H1 (cell line): ENCODE data around the gene SLC12A4. TPM values are rescaled to one million over a fixed set of nuclear protein-coding genes. Genes with fewer than 3 reads are reported as not detected.

Experiments used
- CTCF ChIA-PET: fragments of 300-600 bp; sonication (Branson Sonifier 250); formaldehyde crosslinking; loops from one replicate; lab custom pipeline; 2021; ENCODE audit not compliant: partially characterized antibody; lab: Charles Lee
- POLR2A ChIA-PET: fragments of 300-600 bp; sonication (Branson Sonifier 250); formaldehyde crosslinking; loops from one replicate; lab custom pipeline; 2021; ENCODE audit warnings: inconsistent platforms; ENCODE audit not compliant: partially characterized antibody; lab: Charles Lee
- DNase-seq, 2 experiments: peaks; one replicate each; pipeline versions ENCODE4 v3.0.0 to v3.0.0-alpha.2; 2010 to 2022; ENCODE audit warnings: low spot score in 2 of 2, low read depth in 1 of 2, mixed read lengths in 1 of 2
- FAIRE-seq: peaks from 2 replicates; lab custom pipeline; 2011; peaks lifted over from hg19 to GRCh38; lab: Jason Lieb, UNC
- H2AFZ ChIP-seq: 2 replicates; pipeline ENCODE4 v1.8.1; 2012; ENCODE audit warnings: low read length, inconsistent platforms
- H2AK5ac ChIP-seq: 2 replicates; pipeline ENCODE4 v1.6.1; 2013; ENCODE audit warnings: low read depth, low read length
- H2BK120ac ChIP-seq: replicated peaks from 2 replicates; pipeline ENCODE3; 2013; ENCODE audit warnings: low read depth, low read length, inconsistent platforms
- H2BK12ac ChIP-seq: 2 replicates; pipeline ENCODE4 v1.6.1; 2013; ENCODE audit warnings: low read depth, low read length
- H2BK15ac ChIP-seq: 2 replicates; pipeline ENCODE4 v1.6.1; 2013; ENCODE audit warnings: low read length
- H2BK20ac ChIP-seq: 2 replicates; pipeline ENCODE4 v1.6.1; 2013; ENCODE audit warnings: low read length
- H2BK5ac ChIP-seq: 2 replicates; pipeline ENCODE4 v1.6.1; 2013; ENCODE audit warnings: low read depth, low read length
- H3K14ac ChIP-seq: 2 replicates; pipeline ENCODE4 v1.6.1; 2013; ENCODE audit warnings: inconsistent platforms; ENCODE audit not compliant: insufficient read length
- H3K18ac ChIP-seq: 2 replicates; pipeline ENCODE4 v1.6.1; 2013; ENCODE audit warnings: low read length; ENCODE audit errors: extremely low read depth
- H3K23ac ChIP-seq: 2 replicates; pipeline ENCODE4 v1.6.1; 2013; ENCODE audit warnings: inconsistent platforms; ENCODE audit not compliant: insufficient read length
- H3K23me2 ChIP-seq: 2 replicates; pipeline ENCODE4 v1.6.1; 2013; ENCODE audit warnings: low read depth, low read length
- H3K27ac ChIP-seq: 2 replicates; pipeline ENCODE4 v1.6.1; 2011; ENCODE audit warnings: low read depth, low read length, inconsistent platforms
- H3K27me3 ChIP-seq, 4 experiments: replicated peaks in 1 of 4; 1 replicate in 1 of 4; 2 replicates in 3 of 4; pipeline versions ENCODE4 v1.6.1 to v1.8.1; 2011 to 2013; ENCODE audit warnings: low read length in 3 of 4, mild to moderate bottlenecking in 3 of 4, inconsistent platforms in 2 of 4, mixed read lengths in 2 of 4, moderate library complexity in 1 of 4; ENCODE audit not compliant: control insufficient read depth in 3 of 4, insufficient read depth in 3 of 4; ENCODE audit errors: extremely low read depth in 1 of 4
- H3K36me3 ChIP-seq, 4 experiments: 2 replicates each; pipeline versions ENCODE4 v1.6.1 to v1.8.1; 2011 to 2013; ENCODE audit warnings: mild to moderate bottlenecking in 4 of 4, low read length in 3 of 4, moderate library complexity in 2 of 4, control low read depth in 1 of 4, inconsistent platforms in 1 of 4; ENCODE audit not compliant: insufficient read depth in 4 of 4, control insufficient read depth in 2 of 4
- H3K4ac ChIP-seq: replicated peaks from 2 replicates; pipeline ENCODE3; 2013; ENCODE audit warnings: low read length, low read depth, mixed read lengths, inconsistent platforms; ENCODE audit not compliant: insufficient read length
- H3K4me1 ChIP-seq, 4 experiments: replicated peaks in 1 of 4; 1 replicate in 1 of 4; 2 replicates in 3 of 4; pipeline versions ENCODE4 v1.6.1 to v1.8.1; 2011 to 2013; ENCODE audit warnings: low read length in 3 of 4, inconsistent platforms in 2 of 4, mixed read lengths in 1 of 4; ENCODE audit not compliant: insufficient read depth in 4 of 4, control insufficient read depth in 3 of 4
- H3K4me2 ChIP-seq, 2 experiments: 2 replicates each; pipeline versions ENCODE4 v1.6.1 to v1.8.1; 2011 to 2013; ENCODE audit warnings: low read depth in 2 of 2, low read length in 2 of 2, control low read depth in 1 of 2, inconsistent platforms in 1 of 2, mild to moderate bottlenecking in 1 of 2; ENCODE audit not compliant: insufficient read depth in 1 of 2
- H3K4me3 ChIP-seq, 4 experiments: fragments of 200-600, 300-600 bp in 1 of 4; sonication (generic), shearing (Covaris generic), sonication (Bioruptor Twin) in 1 of 4; 2 replicates each; pipeline versions ENCODE4 v1.5.1 to v1.8.1; 2011 to 2016; ENCODE audit warnings: low read length in 4 of 4, low read depth in 3 of 4, control low read depth in 2 of 4, inconsistent platforms in 2 of 4, mild to moderate bottlenecking in 2 of 4, mixed read lengths in 1 of 4, moderate library complexity in 1 of 4; ENCODE audit not compliant: insufficient read depth in 2 of 4; ENCODE audit errors: extremely low read depth in 1 of 4
- H3K56ac ChIP-seq: replicated peaks from 2 replicates; pipeline ENCODE3; 2013; ENCODE audit warnings: low read depth, mild to moderate bottlenecking, mixed read lengths, low read length, inconsistent platforms; ENCODE audit not compliant: insufficient read length
- H3K79me1 ChIP-seq: 2 replicates; pipeline ENCODE4 v1.6.1; 2013; ENCODE audit warnings: low read depth, low read length, control low read depth
- H3K79me2 ChIP-seq, 2 experiments: 2 replicates each; pipeline versions ENCODE4 v1.6.1 to v1.8.1; 2012 to 2013; ENCODE audit warnings: low read length in 2 of 2, mild to moderate bottlenecking in 2 of 2, inconsistent platforms in 1 of 2; ENCODE audit not compliant: insufficient read depth in 2 of 2, control insufficient read depth in 1 of 2
- H3K9ac ChIP-seq, 4 experiments: replicated peaks in 1 of 4; 1 replicate in 1 of 4; 2 replicates in 3 of 4; pipeline versions ENCODE4 v1.6.1 to v1.8.1; 2011 to 2013; ENCODE audit warnings: low read depth in 3 of 4, low read length in 3 of 4, control low read depth in 2 of 4, mild to moderate bottlenecking in 2 of 4, moderate library complexity in 2 of 4, inconsistent platforms in 1 of 4; ENCODE audit errors: extremely low read depth in 1 of 4
- H3K9me3 ChIP-seq, 2 experiments: 2 replicates each; pipeline versions ENCODE4 v1.6.1 to v1.8.1; 2012 to 2013; ENCODE audit warnings: mild to moderate bottlenecking in 2 of 2, moderate library complexity in 2 of 2, control low read depth in 1 of 2, inconsistent platforms in 1 of 2, low read depth in 1 of 2, low read length in 1 of 2, mixed read lengths in 1 of 2; ENCODE audit not compliant: insufficient read depth in 2 of 2
- H4K20me1 ChIP-seq, 2 experiments: replicated peaks in 1 of 2; 2 replicates each; pipeline versions ENCODE3 to v1.8.1; 2011 to 2013; ENCODE audit warnings: inconsistent platforms in 2 of 2, low read length in 2 of 2, mild to moderate bottlenecking in 1 of 2; ENCODE audit not compliant: insufficient read depth in 2 of 2, control insufficient read depth in 1 of 2
- H4K5ac ChIP-seq: 2 replicates; pipeline ENCODE4 v1.6.1; 2013; ENCODE audit warnings: low read length, low read depth, mixed read lengths, inconsistent platforms; ENCODE audit not compliant: insufficient read length
- H4K8ac ChIP-seq: 2 replicates; pipeline ENCODE4 v1.8.0; 2013; ENCODE audit warnings: mild to moderate bottlenecking, moderate library complexity, low read length, inconsistent platforms; ENCODE audit not compliant: insufficient read depth; ENCODE audit errors: extremely low read depth
- H4K91ac ChIP-seq: replicated peaks from 2 replicates; pipeline ENCODE3; 2013; ENCODE audit warnings: low read length, mixed read lengths, inconsistent platforms; ENCODE audit not compliant: insufficient read length
- ASH2L ChIP-seq: fragments of 200-600, 300-600 bp; sonication (generic); IDR thresholded peaks from one replicate; pipeline ENCODE4 v1.7.1; 2017; ENCODE audit warnings: low read length
- CBX5 ChIP-seq: fragments of 300-800, 300-1000 bp; sonication (generic); IDR thresholded peaks from 2 replicates; pipeline ENCODE4 v1.7.1; 2016; ENCODE audit warnings: antibody characterized with exemption, low read length, low read depth
- GABPA ChIP-seq: IDR thresholded peaks from 2 replicates; pipeline ENCODE4 v1.6.1; 2011; ENCODE audit warnings: mild to moderate bottlenecking, low read length, moderate library complexity, borderline replicate concordance; ENCODE audit not compliant: insufficient read depth
- RAD21 ChIP-seq, 2 experiments: IDR thresholded peaks in 1 of 2; conservative IDR thresholded peaks in 1 of 2; 2 replicates each; pipeline ENCODE4 v1.6.1; 2011; ENCODE audit warnings: low read depth in 2 of 2, low read length in 2 of 2, improper control_type of control experiment in 1 of 2, inconsistent platforms in 1 of 2, mild to moderate bottlenecking in 1 of 2, moderate library complexity in 1 of 2
- WGBS, 2 experiments: shearing (Covaris generic) in 1 of 2; methylation state at CpG; one replicate each; pipeline versions ENCODE4 v1.1.6 to v1.1.7; 2013 to 2015; ENCODE audit warnings: low lambda C conversion rate in 2 of 2, mixed read lengths in 2 of 2, inconsistent platforms in 1 of 2, low coverage in 1 of 2, missing lambda C conversion rate in 1 of 2; ENCODE audit not compliant: insufficient replicate concordance in 2 of 2, insufficient coverage in 1 of 2, insufficient read length in 1 of 2; ENCODE audit errors: extremely low coverage in 1 of 2, missing lambda C conversion rate in 1 of 2; 5-methylcytosine and 5-hydroxymethylcytosine counted together
- polyA plus RNA-seq, 7 experiments: library from polyadenylated mRNA; depleted of rRNA in 3 of 7; stranded (reverse) in 5 of 7; unstranded in 2 of 7; fragments of >200 nt in 5 of 7; fragments of 200-250 nt in 2 of 7; gene quantifications; 1 replicate in 5 of 7; 2 replicates in 1 of 7; 4 replicates in 1 of 7; pipeline versions ENCODE4 v1.2.1 to v1.2.3, GENCODE V29; 2011 to 2013; ENCODE audit warnings: missing spikeins in 2 of 7, mixed read lengths in 2 of 7
- total RNA-seq: library from RNA; stranded (reverse); fragmentation: NEBNext Ultra II Directional; extraction: Animal tissue kit (Norgen Biotek cat#: 25700); gene quantifications from 2 replicates; pipeline ENCODE4 v1.2.1, GENCODE V29; 2021

Gene SLC12A4
- total and polyA plus RNA-seq, 2 of the 8 experiments (the other 6 are each of a cell fraction or from before 2014, with no cell fraction given), result 41.3 to 49.3 TPM

DNA sequence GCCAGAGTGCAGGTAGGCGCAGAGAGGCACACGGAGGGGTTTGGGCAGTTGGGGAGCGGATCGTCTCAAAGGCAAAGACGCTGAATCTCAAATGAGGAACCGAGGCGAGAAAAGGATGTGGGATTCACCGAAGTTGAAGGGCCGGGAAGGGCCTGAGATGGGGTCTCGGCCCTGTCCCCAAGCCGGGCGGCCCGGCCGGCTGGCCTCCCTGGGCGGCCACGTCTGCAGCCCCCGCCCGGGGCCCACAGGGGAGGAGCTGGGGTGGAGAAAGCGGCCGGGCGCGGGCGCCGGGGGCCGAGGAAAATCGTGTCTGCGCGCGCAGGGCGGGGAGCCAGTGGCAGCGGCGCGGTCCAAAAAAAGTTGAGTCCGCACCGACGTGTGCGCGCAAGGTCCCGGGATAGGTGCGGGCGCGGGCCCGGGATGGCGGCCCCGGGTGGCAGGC lies 458 bp downstream of the SLC12A4 start:
- H2BK12ac ChIP-seq, result 0 out of 2 replicates have a peak overlapping the region, but pooled peaks have one; percentile 70
- WGBS, 2 experiments, result 1% methylated on average over 41 of the region's 45 CpGs; no CpG with 5 or more reads in 1 of the 2 experiments
- TF ChIP-seq RAD21 (IDR thresholded peaks at IDR 0.05 in 1 of 2, conservative IDR thresholded peaks at IDR 0.05 in 1 of 2; ENCODE audit: low read depth in 2 of 2, low read length in 2 of 2) (no peak), CBX5 (no peak), GABPA (no peak), ASH2L (peak; percentile 57)
- peaks cover 0 to 2% (median 0%) of the 10 kb centered on the region in 4 experiments; a peak in 1 of 8 replicates for H3K36me3 ChIP-seq
- peak in 1 of 2 experiments; percentile 60 for DNase-seq
- no peak overlapping the region for H3K23ac ChIP-seq
- H3K18ac ChIP-seq, result peak overlapping the region; percentile 32; the same call in 1 of the 2 replicates
- peaks cover 20% of the 10 kb centered on the region; the same call in 1 of the 2 replicates for H3K79me1 ChIP-seq
- peak overlapping the region; percentile 2 to 68 (median 26); a peak in 4 of 7 replicates for H3K9ac ChIP-seq
- no peak overlapping the region for H2BK20ac ChIP-seq
- H4K20me1 ChIP-seq, result peaks cover 0 to 19% of the 10 kb centered on the region in 2 experiments
- no peaks in the 10 kb centered on the region for H3K9me3 ChIP-seq
- H2AFZ ChIP-seq, result no peak overlapping the region; the same call in 1 of the 2 replicates
- no peak overlapping the region for H3K27ac ChIP-seq
- no peak overlapping the region for H3K4ac ChIP-seq
- peaks cover 7% of the 10 kb centered on the region; the same call in 1 of the 2 replicates for H3K23me2 ChIP-seq
- no peak overlapping the region for H4K91ac ChIP-seq
- no peak overlapping the region for H2AK5ac ChIP-seq
- no peak overlapping the region for H3K14ac ChIP-seq
- H3K27me3 ChIP-seq, result no peaks in the 10 kb centered on the region
- peak overlapping the region; percentile 75 to 77 for H3K4me2 ChIP-seq
- H2BK15ac ChIP-seq, result 0 out of 2 replicates have a peak overlapping the region, but pooled peaks have one; percentile 12
- H3K4me1 ChIP-seq, result peaks cover 6 to 25% (median 19%) of the 10 kb centered on the region in 4 experiments
- H4K5ac ChIP-seq, result no peak overlapping the region
- ChIA-PET POLR2A (interaction anchor here (0.6 to 2.8 kb wide), 4 partner anchors 14 to 78 kb away, joined by 3 to 8 read pairs (median 4); partner anchors contain the start of genes DDX28 and DUS2), CTCF (interaction anchor here (1.1 to 10.9 kb wide), 2 partner anchors 23 to 109 kb away, joined by 3 to 90 read pairs; partner anchors contain the start of gene LCAT)
- H3K79me2 ChIP-seq, result peaks cover 0 to 4% of the 10 kb centered on the region in 2 experiments; a peak in 2 of 4 replicates
- H3K56ac ChIP-seq, result no peak overlapping the region
- H2BK5ac ChIP-seq, result 0 out of 2 replicates have a peak overlapping the region, but pooled peaks have one; percentile 60
- peak overlapping the region; percentile 48 to 67 (median 64) for H3K4me3 ChIP-seq
- no peak overlapping the region for H2BK120ac ChIP-seq
- peak overlapping the region; percentile 84; the same call in 1 of the 2 replicates for H4K8ac ChIP-seq
- FAIRE-seq, result no peak
